ENCODE data around the gene RNFT2.
A peak's percentile ranks its signal among the peaks of the same experiment; 100 is the strongest.

RNFT2 gene

GRCh38 chr12:116879509-116880212 lies 141.5 kb downstream of the RNFT2 start:
- peaks cover 40% of the 10 kb centered on the region for H3K27me3 ChIP-seq (ENCODE audit: insufficient read depth, low read depth, severe bottlenecking)
- no peak overlapping the region for H3K27ac ChIP-seq
- H3K4me3 ChIP-seq (ENCODE audit: low read depth, low read length) = peak overlapping the region; percentile 39
- no peak for TF ChIP-seq CTCF (IDR thresholded peaks at IDR 0.05; ENCODE audit: low read depth, low read length)
- no peak for DNase-seq
- no peaks in the 10 kb centered on the region for H3K9me3 ChIP-seq (ENCODE audit: severe bottlenecking)
- no peaks in the 10 kb centered on the region for H3K36me3 ChIP-seq

GRCh38 chr12:116880213-116880816 lies 142.2 kb downstream of the RNFT2 start:
- Histone ChIP-seq H3K27me3 (ENCODE audit: insufficient read depth, low read depth, severe bottlenecking) (peaks cover 40% of the 10 kb centered on the region), H3K27ac (no peak overlapping the region), H3K36me3 (no peaks in the 10 kb centered on the region), H3K9me3 (ENCODE audit: severe bottlenecking) (no peaks in the 10 kb centered on the region), H3K4me3 (ENCODE audit: low read depth, low read length) (peak overlapping the region; percentile 52)
- no peak for DNase-seq
- TF ChIP-seq CTCF (IDR thresholded peaks at IDR 0.05; ENCODE audit: low read depth, low read length) = no peak

- H3K4me3 ChIP-seq (ENCODE audit: low read depth, low read length) = peak overlapping the region; percentile 52
- no peak overlapping the region for H3K27ac ChIP-seq
- peak; percentile 52 for DNase-seq
- peaks cover 40% of the 10 kb centered on the region for H3K27me3 ChIP-seq (ENCODE audit: insufficient read depth, low read depth, severe bottlenecking)
- H3K9me3 ChIP-seq (ENCODE audit: severe bottlenecking) = no peaks in the 10 kb centered on the region
- TF ChIP-seq CTCF (IDR thresholded peaks at IDR 0.05; ENCODE audit: low read depth, low read length) = 0 out of 2 replicates have a peak, but pooled peaks have one; percentile 9
- no peaks in the 10 kb centered on the region for H3K36me3 ChIP-seq
These were observed 142.8 kb downstream of the RNFT2 start for GRCh38 chr12:116880817-116881324.

GRCh38 chr12:116881325-116881876 lies 143.3 kb downstream of the RNFT2 start, which contains the start of gene HRK:
HRK (minus strand) TSS chr12:116881441; CDS start chr12:116881307, 134 bp downstream.
- Histone ChIP-seq H3K36me3 (no peaks in the 10 kb centered on the region), H3K27me3 (ENCODE audit: insufficient read depth, low read depth, severe bottlenecking) (peaks cover 40% of the 10 kb centered on the region), H3K27ac (no peak within 1 kb of the TSS), H3K4me3 (ENCODE audit: low read depth, low read length) (peak within 1 kb of the TSS; percentile 52), H3K9me3 (ENCODE audit: severe bottlenecking) (no peaks in the 10 kb centered on the region)
- no peak for TF ChIP-seq CTCF (IDR thresholded peaks at IDR 0.05; ENCODE audit: low read depth, low read length)
- peak; percentile 37 for DNase-seq

DNA sequence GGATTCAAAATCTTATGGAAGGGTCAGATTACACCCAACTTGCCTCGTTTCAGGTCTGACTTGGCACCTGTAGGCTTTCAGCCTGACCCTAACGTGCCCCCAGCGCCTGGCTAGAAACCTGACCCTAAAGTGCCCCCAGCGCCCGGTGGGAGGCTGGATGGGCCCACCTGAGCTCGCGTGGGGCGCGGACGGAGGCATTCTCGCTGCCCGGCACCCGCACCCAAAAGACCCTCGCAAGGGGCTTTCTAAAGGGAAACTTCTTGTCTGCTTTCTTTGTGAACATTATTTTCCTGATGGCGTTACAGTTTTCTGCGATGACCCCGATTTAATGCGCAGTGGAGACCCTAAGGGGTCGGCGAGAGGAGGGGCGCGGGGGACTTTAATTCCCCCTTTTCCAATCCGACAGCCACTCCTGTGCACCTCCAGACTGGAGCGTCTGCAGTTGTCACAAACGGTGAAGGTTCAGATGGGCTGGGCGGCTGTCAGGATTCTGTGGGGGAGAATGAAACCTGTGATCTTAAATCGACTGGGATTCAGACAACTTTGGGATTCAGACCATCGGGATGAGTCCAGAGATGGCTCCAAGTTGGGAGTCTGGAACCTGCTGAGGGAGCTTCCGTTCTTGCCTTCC lies 143.9 kb downstream of the RNFT2 start:
- TF ChIP-seq CTCF (IDR thresholded peaks at IDR 0.05; ENCODE audit: low read depth, low read length) = no peak
- no peak for DNase-seq
- H3K27ac ChIP-seq = no peak overlapping the region
- H3K4me3 ChIP-seq (ENCODE audit: low read depth, low read length) = peak overlapping the region; percentile 40
- H3K36me3 ChIP-seq = no peaks in the 10 kb centered on the region
- H3K27me3 ChIP-seq (ENCODE audit: insufficient read depth, low read depth, severe bottlenecking) = peaks cover 40% of the 10 kb centered on the region
- H3K9me3 ChIP-seq (ENCODE audit: severe bottlenecking) = no peaks in the 10 kb centered on the region
